Measurements from ENCODE around the gene UGT1A4.

GRCh38 chr2:233718552-233718951 lies at the start of gene UGT1A4:
- TF ChIP-seq ATF3 (IDR thresholded peaks at IDR 0.05; ENCODE audit: insufficient read depth, low read depth, low read length) (no peak), CTCF (IDR thresholded peaks at IDR 0.05; ENCODE audit: control extremely low read depth in 1 of 3, insufficient read depth in 1 of 3, low read depth in 1 of 3, low read length in 3 of 3) (no peak), YY1 (IDR thresholded peaks at IDR 0.05; ENCODE audit: low read depth, low read length) (no peak)
